ENCODE results near the gene PLXNA4.

DNA sequence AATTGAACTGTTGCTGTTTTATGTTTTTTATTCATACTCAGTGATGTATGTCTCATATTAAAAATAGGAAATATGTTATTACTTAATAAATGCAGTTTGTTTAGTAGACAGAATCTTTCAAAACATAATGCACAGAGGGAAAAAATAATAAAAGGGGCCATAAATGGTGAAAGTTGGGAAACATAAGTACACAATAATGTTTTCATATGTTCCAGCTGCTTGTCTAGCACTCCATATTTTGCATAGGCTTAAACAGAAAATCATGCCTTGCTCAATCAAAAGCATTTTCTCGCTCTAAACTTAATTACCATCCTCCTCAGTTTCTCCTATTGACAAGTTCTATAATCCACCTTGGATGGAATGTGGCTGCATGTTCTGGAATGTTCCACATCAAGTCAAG, 333.2 kb downstream of the PLXNA4 start:
- TF ChIP-seq, protein P1, sequence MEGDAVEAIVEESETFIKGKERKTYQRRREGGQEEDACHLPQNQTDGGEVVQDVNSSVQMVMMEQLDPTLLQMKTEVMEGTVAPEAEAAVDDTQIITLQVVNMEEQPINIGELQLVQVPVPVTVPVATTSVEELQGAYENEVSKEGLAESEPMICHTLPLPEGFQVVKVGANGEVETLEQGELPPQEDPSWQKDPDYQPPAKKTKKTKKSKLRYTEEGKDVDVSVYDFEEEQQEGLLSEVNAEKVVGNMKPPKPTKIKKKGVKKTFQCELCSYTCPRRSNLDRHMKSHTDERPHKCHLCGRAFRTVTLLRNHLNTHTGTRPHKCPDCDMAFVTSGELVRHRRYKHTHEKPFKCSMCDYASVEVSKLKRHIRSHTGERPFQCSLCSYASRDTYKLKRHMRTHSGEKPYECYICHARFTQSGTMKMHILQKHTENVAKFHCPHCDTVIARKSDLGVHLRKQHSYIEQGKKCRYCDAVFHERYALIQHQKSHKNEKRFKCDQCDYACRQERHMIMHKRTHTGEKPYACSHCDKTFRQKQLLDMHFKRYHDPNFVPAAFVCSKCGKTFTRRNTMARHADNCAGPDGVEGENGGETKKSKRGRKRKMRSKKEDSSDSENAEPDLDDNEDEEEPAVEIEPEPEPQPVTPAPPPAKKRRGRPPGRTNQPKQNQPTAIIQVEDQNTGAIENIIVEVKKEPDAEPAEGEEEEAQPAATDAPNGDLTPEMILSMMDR (IDR thresholded peaks at IDR 0.05; ENCODE audit: insufficient read depth, low read length, poor library complexity, severe bottlenecking) = no peak
- TF ChIP-seq EZH2phosphoT487 (conservative IDR thresholded peaks at IDR 0.05; ENCODE audit: low read length) = no peak
